Prostate gland (tissue), 2 donors: Measurements from ENCODE around the gene SHQ1. TPM values are rescaled to one million over a fixed set of nuclear protein-coding genes. Genes with fewer than 3 reads are reported as not detected.

Experiments
- DNase-seq: peaks from one replicate; pipeline ENCODE4 v3.0.0-alpha.2; 2019; ENCODE audit warnings: low spot score
- H3K27ac ChIP-seq, 2 donors: fragments of 200-600 bp; sonication (generic); 2 replicates each; pipeline ENCODE4 v1.5.1; 2017 to 2019
- H3K27me3 ChIP-seq: fragments of 200-600 bp; sonication (generic); replicated peaks from 2 replicates; pipeline ENCODE4 v1.5.1; 2019; ENCODE audit not compliant: insufficient read depth
- H3K36me3 ChIP-seq, 2 donors: fragments of 200-600 bp; sonication (generic); 1 replicate in 1 of 2; 2 replicates in 1 of 2; pipeline versions ENCODE4 v1.5.1 to v1.8.1; 2017 to 2019
- H3K4me1 ChIP-seq: fragments of 200-600 bp; sonication (generic); replicated peaks from 2 replicates; pipeline ENCODE4 v1.5.1; 2019
- H3K4me3 ChIP-seq, 2 donors: fragments of 200-600 bp; sonication (generic); 2 replicates each; pipeline ENCODE4 v1.5.1; 2017 to 2019
- H3K9me3 ChIP-seq: fragments of 200-600 bp; sonication (generic); 2 replicates; pipeline ENCODE4 v1.5.1; 2017
- POLR2A ChIP-seq: fragments of 450-650 bp; IDR thresholded peaks from one replicate; pipeline ENCODE4 v1.6.1; 2016; ENCODE audit warnings: antibody characterized with exemption, mild to moderate bottlenecking
- POLR2AphosphoS5 ChIP-seq: sonication (generic); formaldehyde crosslinking; IDR thresholded peaks from one replicate; pipeline ENCODE4 v1.6.1; 2017; ENCODE audit warnings: antibody characterized with exemption
- WGBS: methylation state at CpG from one replicate; pipeline ENCODE4 v1.1.5; 2018; 5-methylcytosine and 5-hydroxymethylcytosine counted together
- intact Hi-C: fragments of 100-400 bp; cut with DNase I; formaldehyde crosslinking; loops from one replicate; pipeline ENCODE4 v1.14.2; 2022
- total RNA-seq, 2 donors: library from RNA; depleted of rRNA; stranded (reverse); fragments of >200 nt; gene quantifications; one replicate each; pipeline ENCODE4 v1.1.0, GENCODE V29; 2016
- TF ChIP-seq, protein P1 (sequence below), 4 experiments: fragments of 200-600 bp in 2 of 4; fragments of 450-650 bp in 2 of 4; sonication (generic) in 2 of 4; IDR thresholded peaks; 1 replicate in 3 of 4; 2 replicates in 1 of 4; pipeline ENCODE4 v1.5.1; 2016 to 2019; ENCODE audit warnings: antibody characterized with exemption in 4 of 4, mild to moderate bottlenecking in 2 of 4, moderate library complexity in 2 of 4

SHQ1 gene
- total RNA-seq, 2 donors from 2014 or later: 12.9 to 31.9 TPM

DNA sequence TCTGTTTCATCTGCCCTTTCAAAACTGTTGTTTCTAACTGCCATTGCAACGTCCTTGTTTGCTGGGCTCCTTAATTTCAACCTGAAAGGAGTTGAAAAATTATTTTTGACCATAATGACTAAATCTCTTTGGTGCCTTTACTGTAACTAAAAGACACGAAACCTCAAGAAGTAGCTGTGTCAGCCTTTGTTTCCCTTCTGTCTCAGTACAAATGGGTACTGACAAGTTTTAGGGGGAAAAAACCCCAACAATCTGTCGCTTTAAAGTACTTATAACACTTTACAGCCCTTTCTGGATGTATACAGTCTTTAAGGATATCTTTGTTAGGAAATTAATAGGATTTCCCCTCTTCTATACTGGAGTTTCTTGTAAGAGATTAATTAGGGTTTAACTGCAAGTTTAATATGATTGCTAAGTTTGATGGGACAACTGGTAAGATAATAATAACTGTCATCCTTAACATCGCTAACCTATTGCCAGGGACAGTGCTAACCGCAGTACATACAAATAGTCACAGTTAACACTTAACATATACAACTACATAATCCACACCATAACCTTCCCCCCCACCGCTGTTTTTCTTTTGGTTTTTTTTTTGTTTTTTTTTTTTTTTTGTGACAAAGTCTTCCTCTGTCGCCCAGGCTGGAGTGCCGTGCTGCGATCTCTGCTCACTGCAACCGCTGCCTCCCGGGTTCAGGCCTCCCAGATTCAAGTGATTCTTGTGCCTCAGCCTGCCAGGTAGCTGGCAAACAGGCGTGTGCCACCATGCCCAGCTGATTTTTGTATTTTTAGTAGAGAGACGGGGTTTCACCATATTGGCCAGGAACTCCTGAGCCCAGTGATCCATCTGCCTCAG is 41.3 kb upstream of the SHQ1 start:
- intact Hi-C loops: loop anchor here (5.0 kb wide), 3 partner anchors 42 to 108 kb away; partner anchors contain the start of genes PPP4R2 and SHQ1

DNA sequence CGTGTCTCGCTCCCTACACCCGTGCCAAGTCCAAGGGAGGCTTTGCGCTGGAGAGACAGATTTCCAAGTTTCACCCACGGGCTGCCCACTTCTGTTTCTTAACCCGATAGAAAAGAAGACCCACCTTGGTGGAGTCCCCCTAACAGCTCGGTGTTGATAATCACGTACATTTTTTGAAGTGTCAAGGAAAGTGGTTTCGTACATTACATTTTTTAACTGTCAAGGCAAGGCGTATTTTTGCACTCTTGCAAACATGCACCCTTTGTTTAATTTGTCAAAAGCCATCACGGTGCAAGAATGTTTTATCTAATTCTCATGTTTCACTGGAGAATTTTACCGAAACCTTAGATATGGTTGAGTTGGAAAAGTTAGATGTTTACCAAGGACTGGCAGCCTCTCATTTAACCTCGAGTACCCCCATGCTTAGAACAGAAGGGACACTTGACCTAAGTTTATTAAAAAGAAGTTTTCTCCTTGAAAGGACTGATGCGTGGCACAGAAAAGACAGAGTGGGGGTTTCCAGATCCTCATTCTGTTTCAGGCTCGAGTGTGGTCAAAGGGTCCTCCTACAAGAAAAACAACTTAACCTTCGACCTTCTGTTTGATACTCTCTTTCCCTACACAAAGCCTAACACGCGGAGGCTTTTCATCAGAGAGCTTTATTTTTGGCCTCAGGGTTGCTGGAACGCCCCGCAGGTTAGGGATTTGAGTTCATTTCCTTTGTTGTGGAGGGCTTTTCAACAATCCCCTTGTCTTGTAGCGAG is 40.5 kb upstream of the SHQ1 start:
- Histone ChIP-seq H3K9me3 (no peaks in the 10 kb centered on the region), H3K4me3 (peak overlapping the region; percentile 35), H3K27me3 (no peaks in the 10 kb centered on the region), H3K4me1 (no peaks in the 10 kb centered on the region), H3K27ac (peak overlapping the region; percentile 1 to 2), H3K36me3 (no peaks in the 10 kb centered on the region)
- TF ChIP-seq POLR2A (no peak), POLR2AphosphoS5 (no peak)
- TF ChIP-seq, protein P1, sequence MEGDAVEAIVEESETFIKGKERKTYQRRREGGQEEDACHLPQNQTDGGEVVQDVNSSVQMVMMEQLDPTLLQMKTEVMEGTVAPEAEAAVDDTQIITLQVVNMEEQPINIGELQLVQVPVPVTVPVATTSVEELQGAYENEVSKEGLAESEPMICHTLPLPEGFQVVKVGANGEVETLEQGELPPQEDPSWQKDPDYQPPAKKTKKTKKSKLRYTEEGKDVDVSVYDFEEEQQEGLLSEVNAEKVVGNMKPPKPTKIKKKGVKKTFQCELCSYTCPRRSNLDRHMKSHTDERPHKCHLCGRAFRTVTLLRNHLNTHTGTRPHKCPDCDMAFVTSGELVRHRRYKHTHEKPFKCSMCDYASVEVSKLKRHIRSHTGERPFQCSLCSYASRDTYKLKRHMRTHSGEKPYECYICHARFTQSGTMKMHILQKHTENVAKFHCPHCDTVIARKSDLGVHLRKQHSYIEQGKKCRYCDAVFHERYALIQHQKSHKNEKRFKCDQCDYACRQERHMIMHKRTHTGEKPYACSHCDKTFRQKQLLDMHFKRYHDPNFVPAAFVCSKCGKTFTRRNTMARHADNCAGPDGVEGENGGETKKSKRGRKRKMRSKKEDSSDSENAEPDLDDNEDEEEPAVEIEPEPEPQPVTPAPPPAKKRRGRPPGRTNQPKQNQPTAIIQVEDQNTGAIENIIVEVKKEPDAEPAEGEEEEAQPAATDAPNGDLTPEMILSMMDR (IDR thresholded peaks at IDR 0.05): no peak
- peak; percentile 12 for DNase-seq
- intact Hi-C loops: loop anchor here (5.0 kb wide), 3 partner anchors 41 to 109 kb away; partner anchors contain the start of genes PPP4R2 and SHQ1
- WGBS: 10% methylated on average over 21 of the region's 21 CpGs

More for the DNA sequence above, 41.3 kb upstream of the SHQ1 start:
- Histone ChIP-seq H3K4me3 (peak overlapping the region in 1 of 2 donors; percentile 35), H3K27ac (peak overlapping the region; percentile 1 to 2), H3K9me3 (no peaks in the 10 kb centered on the region), H3K27me3 (no peaks in the 10 kb centered on the region), H3K36me3 (no peaks in the 10 kb centered on the region), H3K4me1 (no peaks in the 10 kb centered on the region)
- TF ChIP-seq POLR2AphosphoS5 (no peak), POLR2A (no peak)
- TF ChIP-seq, protein P1 (IDR thresholded peaks at IDR 0.05): no peak
- WGBS: 47% methylated on average over 13 of the region's 13 CpGs
- DNase-seq: no peak

DNA sequence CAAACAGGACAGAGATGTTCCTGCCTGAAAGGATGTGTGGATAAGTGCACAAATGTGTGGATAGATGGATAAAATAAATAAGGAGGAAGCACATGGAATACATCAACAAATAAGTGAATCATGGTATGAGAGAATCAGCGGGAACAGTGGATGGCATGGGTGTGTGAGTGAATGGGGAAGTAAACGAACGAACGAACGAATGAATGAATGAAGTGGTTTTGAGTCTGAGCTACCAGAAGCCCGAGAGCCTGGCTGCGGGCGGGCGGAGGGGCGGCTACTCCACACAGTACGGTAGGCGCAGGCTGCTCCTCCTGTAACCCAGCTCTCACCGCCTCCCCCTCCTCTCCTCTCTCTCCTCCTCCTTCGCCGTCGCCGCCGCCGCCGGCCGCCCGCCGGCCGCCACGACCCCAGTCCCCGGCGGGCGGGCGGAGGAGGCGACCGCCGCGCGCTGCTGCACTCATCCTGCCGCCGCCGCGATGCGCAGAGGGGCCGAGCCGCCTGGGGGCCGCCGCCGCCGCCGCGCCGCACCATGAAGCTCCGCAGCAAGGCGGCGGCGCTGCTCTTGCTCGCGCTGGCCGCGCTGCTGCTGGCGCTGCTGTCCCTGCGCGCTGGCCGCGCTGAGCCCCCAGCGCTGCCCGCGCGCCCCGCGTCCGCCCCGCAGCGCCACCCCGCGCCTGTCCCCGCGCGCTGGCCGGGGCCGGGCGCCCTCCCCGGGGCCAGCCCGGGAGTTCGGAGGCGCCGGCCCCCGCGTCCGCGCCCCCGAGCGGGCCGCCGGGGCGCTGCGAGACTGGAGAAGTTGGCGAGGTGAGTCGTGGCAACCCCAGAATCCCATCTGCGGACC is 39.7 kb upstream of the SHQ1 start, which contains the start of gene GXYLT2:
TSS of gene GXYLT2 (plus strand) at position 342 of the 841 bp plus-strand sequence. CDS start at position 530, 188 bp downstream.
- no peaks in the 10 kb centered on the region for H3K9me3 ChIP-seq
- H3K27me3 ChIP-seq: no peaks in the 10 kb centered on the region
- intact Hi-C loops: loop anchor here (5.0 kb wide), 3 partner anchors 41 to 109 kb away; partner anchors contain the start of genes PPP4R2 and SHQ1
- peak within 1 kb of the TSS; percentile 35 for H3K4me3 ChIP-seq
- no peaks in the 10 kb centered on the region for H3K4me1 ChIP-seq
- under 1% methylated on average over 36 of the region's 96 CpGs for WGBS
- TF ChIP-seq POLR2A (no peak), POLR2AphosphoS5 (no peak)
- TF ChIP-seq, protein P1 (IDR thresholded peaks at IDR 0.05): no peak
- H3K27ac ChIP-seq: peak within 1 kb of the TSS; percentile 1 to 2
- DNase-seq: peak; percentile 52
- no peaks in the 10 kb centered on the region for H3K36me3 ChIP-seq

DNA sequence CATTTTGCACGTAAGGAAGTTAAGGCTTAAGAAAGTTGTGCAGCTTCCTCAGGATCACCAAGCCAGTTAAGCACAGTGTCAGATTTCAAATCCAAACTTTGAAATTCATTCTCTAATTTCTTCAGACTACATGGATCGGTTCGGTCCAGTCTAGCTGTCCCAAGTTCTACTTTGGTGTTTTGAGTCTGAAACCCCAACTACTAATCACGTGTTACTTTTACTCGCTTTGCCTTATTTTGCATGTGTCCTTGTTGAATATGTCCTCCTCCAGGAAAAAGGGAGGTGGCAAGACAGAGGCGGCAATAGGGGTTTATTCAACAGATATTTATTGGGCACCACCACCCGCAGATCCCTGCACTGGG is 39.1 kb upstream of the SHQ1 start:
- H3K36me3 ChIP-seq: no peaks in the 10 kb centered on the region
- intact Hi-C loops: loop anchor here (5.0 kb wide), 3 partner anchors 40 to 110 kb away; partner anchors contain the start of genes PPP4R2 and SHQ1
- under 1% methylated on average over 7 of the region's 7 CpGs for WGBS
- no peak for DNase-seq
- H3K4me3 ChIP-seq: peak overlapping the region; percentile 35
- H3K9me3 ChIP-seq: no peaks in the 10 kb centered on the region
- TF ChIP-seq POLR2AphosphoS5 (no peak), POLR2A (no peak)
- TF ChIP-seq, protein P1 (IDR thresholded peaks at IDR 0.05): no peak
- H3K27ac ChIP-seq: no peak overlapping the region
- no peaks in the 10 kb centered on the region for H3K4me1 ChIP-seq
- no peaks in the 10 kb centered on the region for H3K27me3 ChIP-seq
